Stimulated activated CD4-positive, alpha-beta T cell treated with anti-CD3 and anti-CD28 coated beads, TNF-alpha, amount 100 ng/mL, for 4 hours (primary cell): ENCODE data around the gene CLDN25.

Experiments used
- DNase-seq, 3 experiments: peaks; one replicate each; pipeline ENCODE4 v3.0.0-alpha.2; 2020; ENCODE audit warnings: low read depth in 3 of 3

The CLDN25 gene

DNA sequence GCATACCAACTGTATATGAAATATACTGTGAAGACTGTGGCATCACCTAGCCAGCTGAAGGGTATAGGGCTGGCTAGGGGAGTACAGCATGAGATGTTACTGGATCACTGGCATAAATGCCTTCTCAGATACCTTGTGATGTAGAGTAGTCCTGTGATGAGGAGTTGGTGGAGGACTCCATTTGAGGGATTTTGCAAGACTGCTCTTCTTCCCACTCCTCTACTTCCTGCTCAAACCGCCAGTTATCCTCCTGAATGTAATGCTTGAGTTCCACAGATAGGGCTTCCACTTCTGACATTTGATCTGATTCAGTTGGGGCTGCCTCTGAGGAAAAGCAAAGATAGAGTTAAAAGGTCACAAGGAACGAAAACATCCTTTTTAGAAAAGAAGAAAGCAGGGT, 29.3 kb downstream of the CLDN25 start:
- no peak for DNase-seq

DNA sequence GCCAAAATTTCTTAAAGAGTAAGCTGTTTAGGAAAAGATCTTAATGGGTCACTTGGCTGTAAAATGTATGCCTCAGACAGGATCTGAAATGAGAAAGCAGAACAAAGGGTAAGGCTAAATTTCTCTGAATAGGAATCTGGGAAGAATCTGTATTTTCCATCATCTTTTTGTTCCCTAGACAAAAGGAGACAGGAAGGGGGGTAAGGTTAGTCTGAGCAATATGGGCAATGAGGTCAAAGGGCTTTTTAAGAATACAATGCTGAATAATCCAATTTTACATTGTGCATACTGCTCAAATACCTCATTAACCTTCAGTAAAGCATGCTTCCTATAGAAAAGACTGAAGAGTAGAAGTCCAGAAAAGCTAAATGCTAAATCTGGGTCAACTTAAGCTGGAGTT, 34.6 kb downstream of the CLDN25 start:
- DNase-seq, result no peak

DNA sequence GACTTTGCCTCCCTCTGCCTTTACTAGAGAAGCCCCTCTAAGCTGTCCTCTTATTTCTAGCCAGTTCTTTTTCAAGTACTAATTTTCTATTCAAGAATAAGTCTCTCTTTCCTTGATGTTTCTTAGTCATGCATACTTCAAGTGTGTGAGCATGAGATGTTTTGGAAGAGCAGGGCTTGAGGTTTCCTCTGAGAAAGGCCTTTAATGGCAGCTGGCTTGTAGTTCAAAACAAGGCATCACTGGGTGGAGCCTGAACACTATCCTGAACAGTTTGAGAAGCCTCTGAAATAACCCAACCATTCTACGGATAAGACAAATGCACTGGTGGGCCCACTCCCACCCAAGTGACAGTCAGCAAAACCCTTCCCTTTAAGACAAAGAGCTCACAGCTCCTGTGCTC, 37.6 kb downstream of the CLDN25 start:
- no peak for DNase-seq

DNA sequence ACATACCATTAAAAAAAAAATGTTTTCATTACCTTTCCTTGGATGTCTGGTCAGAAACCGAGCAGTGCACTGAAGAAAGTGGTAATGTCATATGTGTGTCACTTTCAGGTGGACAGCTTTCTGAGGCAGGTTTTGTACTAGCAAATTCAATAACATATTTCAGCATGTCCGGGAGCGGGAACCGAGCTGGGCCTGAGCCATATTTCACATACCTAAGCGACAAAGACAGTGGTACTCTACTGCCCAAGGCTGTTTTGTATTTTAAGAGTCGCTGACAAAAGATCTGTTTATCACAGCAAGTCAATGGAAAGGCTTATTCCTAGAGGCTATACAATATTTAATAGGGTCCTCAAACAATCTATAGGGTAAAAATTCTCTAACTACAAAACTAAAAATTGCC, 38.0 kb downstream of the CLDN25 start:
- no peak for DNase-seq

DNA sequence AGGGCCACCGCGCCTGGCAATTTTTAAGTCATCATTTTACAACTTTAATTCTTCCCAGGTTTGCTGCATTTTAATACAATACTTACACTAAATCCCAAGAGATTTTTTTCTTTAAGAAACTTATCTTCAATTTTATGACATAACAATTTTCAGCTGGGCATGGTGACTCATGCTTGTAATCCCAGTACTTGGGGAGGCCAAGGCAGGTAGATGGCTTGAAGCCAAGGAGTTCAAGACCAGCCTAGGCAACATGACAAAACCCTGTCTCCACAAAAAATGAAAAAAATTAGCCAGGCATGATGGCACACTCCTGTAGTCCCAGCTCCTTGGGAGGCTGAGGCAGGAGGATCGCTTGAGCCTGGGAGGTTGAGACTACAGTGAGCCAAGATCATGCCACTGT, 38.8 kb downstream of the CLDN25 start:
- no peak for DNase-seq

DNA sequence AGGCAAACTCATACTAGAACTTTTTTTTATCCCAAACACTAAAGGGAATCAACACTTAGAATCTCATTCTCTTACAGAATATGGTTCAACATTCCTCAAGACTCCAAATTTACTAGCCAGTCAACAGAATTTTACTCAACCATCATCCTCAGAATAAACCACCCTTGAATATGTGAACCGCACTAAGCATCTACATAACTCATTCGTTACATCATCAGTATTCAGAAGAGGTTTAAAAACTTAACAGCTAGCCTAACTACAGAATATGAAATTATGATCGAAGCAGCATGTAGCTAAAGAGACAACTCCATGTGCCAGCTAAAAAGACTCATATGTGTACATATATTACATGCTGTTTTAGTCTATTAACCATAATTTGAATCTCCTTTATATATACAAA, 47.9 kb downstream of the CLDN25 start:
- no peak for DNase-seq

DNA sequence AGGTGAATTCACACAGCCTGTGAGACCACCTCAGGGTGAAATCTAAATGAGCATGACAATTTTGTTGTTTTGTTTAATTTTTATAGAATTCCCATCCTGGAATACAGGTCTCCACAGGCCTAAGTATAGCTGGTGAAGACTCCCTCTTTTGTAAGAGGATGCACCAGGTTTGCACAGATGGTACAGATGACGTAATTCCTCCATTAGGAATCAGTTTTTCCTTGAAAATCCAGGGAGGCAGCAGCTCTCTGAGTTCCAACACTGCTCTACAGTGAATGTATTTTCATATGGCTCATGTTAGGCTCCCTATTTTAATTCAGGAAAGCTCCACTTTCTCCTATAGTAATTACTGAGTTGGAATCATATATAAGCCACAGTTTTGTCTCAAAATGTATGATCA, 48.6 kb downstream of the CLDN25 start:
- DNase-seq, result no peak

DNA sequence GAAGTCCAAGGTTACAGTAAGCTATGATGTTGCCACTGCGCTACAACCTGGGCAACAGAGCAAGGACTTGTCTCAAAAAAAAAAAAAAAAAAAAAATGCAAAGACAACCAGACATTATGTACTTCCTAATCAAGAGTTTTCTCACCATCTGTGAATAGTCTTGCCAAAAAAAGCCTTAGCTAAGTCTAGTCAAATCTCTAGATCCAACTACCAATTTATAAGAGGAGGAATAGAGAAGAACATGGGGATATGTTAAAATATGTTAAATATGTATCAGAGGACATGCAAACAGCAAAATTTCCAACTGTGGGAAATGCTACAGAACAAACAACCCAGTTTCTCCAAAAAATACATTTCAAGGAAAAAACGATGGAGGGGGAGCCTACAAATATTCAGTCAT, 50.2 kb downstream of the CLDN25 start:
- DNase-seq, result no peak
